GM12891 (cell line): ENCODE measurements around the gene PTPN2.

ENCODE experiments used
- POLR2A ChIP-seq: IDR thresholded peaks from 2 replicates; pipeline ENCODE4 v1.6.1; 2011; ENCODE audit warnings: low read depth, low read length, control low read depth
- POLR2AphosphoS5 ChIP-seq: IDR thresholded peaks from 2 replicates; pipeline ENCODE4 v1.6.1; 2011; ENCODE audit warnings: low read depth, low read length, control low read depth

- no peak for TF ChIP-seq POLR2AphosphoS5
- TF ChIP-seq POLR2A, result no peak
These were observed 141.6 kb downstream of the PTPN2 start for GRCh38 chr18:12742453-12742852.
